Measurements from ENCODE around the gene KCTD7.

DNA sequence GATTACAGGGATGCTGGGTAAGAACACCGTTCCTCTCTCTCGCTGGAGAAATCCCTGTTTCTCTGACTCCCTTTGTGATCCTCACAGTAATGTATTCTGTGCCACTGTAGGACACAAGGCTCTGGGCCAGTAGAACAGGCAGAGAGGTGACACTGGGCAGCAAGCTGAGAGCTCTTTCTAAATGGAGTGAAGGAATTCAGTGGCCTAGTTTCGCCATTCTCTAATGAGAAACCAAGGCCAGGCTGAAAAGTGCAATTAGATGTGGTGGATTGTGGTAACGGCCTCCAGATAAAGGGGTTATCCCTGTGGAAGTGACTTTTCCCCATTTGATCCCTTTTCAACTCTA lies 12.8 kb downstream of the KCTD7 start:
- TF ChIP-seq, protein P1, sequence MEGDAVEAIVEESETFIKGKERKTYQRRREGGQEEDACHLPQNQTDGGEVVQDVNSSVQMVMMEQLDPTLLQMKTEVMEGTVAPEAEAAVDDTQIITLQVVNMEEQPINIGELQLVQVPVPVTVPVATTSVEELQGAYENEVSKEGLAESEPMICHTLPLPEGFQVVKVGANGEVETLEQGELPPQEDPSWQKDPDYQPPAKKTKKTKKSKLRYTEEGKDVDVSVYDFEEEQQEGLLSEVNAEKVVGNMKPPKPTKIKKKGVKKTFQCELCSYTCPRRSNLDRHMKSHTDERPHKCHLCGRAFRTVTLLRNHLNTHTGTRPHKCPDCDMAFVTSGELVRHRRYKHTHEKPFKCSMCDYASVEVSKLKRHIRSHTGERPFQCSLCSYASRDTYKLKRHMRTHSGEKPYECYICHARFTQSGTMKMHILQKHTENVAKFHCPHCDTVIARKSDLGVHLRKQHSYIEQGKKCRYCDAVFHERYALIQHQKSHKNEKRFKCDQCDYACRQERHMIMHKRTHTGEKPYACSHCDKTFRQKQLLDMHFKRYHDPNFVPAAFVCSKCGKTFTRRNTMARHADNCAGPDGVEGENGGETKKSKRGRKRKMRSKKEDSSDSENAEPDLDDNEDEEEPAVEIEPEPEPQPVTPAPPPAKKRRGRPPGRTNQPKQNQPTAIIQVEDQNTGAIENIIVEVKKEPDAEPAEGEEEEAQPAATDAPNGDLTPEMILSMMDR (conservative IDR thresholded peaks at IDR 0.05 in 1 of 2, IDR thresholded peaks at IDR 0.05 in 1 of 2; ENCODE audit: low read depth in 1 of 2, low read length in 2 of 2) = no peak
- no peak for TF ChIP-seq EZH2 (IDR thresholded peaks at IDR 0.05; ENCODE audit: low read length, missing control alignments)
